ENCODE results near the gene G6PC1. TPM values are rescaled to one million over a fixed set of nuclear protein-coding genes. Genes with fewer than 3 reads are reported as not detected.
A peak's percentile ranks its signal among the peaks of the same experiment; 100 is the strongest.

Gene G6PC1
- total and polyA plus RNA-seq, 2 of the 13 experiments (the other 11 are each of a cell fraction or from before 2014, with no cell fraction given): 1.7 to 37.9 TPM

DNA sequence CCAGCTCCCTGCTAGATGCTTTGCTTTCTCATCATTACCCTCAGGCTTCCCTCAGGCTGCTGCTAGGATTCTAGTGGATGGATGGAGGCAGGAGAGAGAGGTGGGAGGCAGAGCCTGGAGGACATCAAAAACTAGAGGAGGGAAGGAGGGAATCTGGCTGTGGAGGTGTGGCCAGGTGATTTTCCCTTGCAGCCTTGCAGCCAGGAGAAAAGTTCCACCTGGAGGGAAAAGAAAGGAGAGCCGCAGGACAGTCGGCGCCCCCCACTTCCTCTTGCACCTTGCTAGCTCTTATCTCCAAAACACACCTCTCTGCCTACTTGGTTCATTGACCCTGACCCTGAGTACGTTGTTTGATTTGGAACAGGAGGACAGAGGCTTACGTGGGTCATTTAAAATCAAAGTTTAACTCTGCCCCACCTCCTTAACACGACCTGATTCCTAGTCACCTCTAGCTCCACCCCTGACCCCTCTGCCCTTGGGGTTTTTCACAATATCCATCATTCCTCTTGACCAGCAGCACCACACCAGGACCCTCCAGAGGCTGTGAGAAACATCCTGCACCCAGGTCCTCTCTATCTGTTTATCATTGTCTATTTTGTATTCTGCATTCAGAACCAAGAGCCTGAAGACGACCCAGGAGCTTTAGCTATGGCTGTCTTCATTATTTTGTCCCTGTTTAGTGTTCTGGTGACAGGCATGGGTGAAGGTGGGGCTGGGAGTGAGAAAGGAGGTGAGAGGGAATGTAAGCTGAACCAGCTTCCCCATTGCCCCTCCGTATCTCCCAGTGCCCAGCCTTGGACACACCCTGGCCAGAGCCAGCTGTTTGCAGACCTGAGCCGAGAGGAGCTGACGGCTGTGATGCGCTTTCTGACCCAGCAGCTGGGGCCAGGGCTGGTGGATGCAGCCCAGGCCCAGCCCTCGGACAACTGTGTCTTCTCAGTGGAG lies 33.7 kb upstream of the G6PC1 start (continued):
- TF ChIP-seq, protein P1, sequence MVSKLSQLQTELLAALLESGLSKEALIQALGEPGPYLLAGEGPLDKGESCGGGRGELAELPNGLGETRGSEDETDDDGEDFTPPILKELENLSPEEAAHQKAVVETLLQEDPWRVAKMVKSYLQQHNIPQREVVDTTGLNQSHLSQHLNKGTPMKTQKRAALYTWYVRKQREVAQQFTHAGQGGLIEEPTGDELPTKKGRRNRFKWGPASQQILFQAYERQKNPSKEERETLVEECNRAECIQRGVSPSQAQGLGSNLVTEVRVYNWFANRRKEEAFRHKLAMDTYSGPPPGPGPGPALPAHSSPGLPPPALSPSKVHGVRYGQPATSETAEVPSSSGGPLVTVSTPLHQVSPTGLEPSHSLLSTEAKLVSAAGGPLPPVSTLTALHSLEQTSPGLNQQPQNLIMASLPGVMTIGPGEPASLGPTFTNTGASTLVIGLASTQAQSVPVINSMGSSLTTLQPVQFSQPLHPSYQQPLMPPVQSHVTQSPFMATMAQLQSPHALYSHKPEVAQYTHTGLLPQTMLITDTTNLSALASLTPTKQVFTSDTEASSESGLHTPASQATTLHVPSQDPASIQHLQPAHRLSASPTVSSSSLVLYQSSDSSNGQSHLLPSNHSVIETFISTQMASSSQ (IDR thresholded peaks at IDR 0.05; ENCODE audit: low read depth): peak; percentile 78
- TF ChIP-seq, protein P1 (CRISPR knock-in tag; IDR thresholded peaks at IDR 0.05; ENCODE audit: borderline replicate concordance): peak; percentile 90; the same call in 1 of the 2 replicates
- no peak for TF ChIP-seq ZNF296 (CRISPR knock-in tag; conservative IDR thresholded peaks at IDR 0.05)
- TF ChIP-seq, protein P2, sequence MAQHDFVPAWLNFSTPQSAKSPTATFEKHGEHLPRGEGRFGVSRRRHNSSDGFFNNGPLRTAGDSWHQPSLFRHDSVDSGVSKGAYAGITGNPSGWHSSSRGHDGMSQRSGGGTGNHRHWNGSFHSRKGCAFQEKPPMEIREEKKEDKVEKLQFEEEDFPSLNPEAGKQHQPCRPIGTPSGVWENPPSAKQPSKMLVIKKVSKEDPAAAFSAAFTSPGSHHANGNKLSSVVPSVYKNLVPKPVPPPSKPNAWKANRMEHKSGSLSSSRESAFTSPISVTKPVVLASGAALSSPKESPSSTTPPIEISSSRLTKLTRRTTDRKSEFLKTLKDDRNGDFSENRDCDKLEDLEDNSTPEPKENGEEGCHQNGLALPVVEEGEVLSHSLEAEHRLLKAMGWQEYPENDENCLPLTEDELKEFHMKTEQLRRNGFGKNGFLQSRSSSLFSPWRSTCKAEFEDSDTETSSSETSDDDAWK (CRISPR knock-in tag; IDR thresholded peaks at IDR 0.05): no peak
- peak; percentile 72; the same call in 1 of the 2 replicates for TF ChIP-seq ZSCAN29 (CRISPR knock-in tag; conservative IDR thresholded peaks at IDR 0.05)
- TF ChIP-seq MYNN (CRISPR knock-in tag; IDR thresholded peaks at IDR 0.05; ENCODE audit: low read depth): no peak
- no peak for TF ChIP-seq ZFAT (CRISPR knock-in tag; conservative IDR thresholded peaks at IDR 0.05)
- peak; percentile 61; the same call in 1 of the 2 replicates for TF ChIP-seq ATF1 (CRISPR knock-in tag; IDR thresholded peaks at IDR 0.05)
- TF ChIP-seq SPEN (CRISPR knock-in tag; IDR thresholded peaks at IDR 0.05; ENCODE audit: low read depth): peak; percentile 82; the same call in 1 of the 2 replicates
- TF ChIP-seq HOXA7 (CRISPR knock-in tag; IDR thresholded peaks at IDR 0.05): no peak
- TF ChIP-seq ZSCAN9 (CRISPR knock-in tag; IDR thresholded peaks at IDR 0.05; ENCODE audit: borderline replicate concordance): 0 out of 2 replicates have a peak, but pooled peaks have one; percentile 18
- no peak; the same call in 1 of the 2 replicates for TF ChIP-seq ZSCAN22 (CRISPR knock-in tag; IDR thresholded peaks at IDR 0.05)
- TF ChIP-seq, protein P3, sequence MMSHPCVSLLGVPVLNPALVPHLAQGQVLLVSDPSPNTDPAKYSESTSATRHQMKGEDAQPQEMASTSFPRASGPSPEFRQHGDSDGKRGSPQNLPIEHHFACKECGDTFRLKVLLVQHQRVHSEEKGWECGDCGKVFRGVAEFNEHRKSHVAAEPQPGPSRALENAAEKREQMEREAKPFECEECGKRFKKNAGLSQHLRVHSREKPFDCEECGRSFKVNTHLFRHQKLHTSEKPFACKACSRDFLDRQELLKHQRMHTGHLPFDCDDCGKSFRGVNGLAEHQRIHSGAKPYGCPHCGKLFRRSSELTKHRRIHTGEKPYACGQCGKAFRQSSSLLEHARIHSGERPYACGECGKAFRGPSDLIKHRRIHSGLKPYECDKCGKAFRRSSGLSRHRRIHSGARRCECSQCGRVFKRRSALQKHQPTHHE (CRISPR knock-in tag; IDR thresholded peaks at IDR 0.05; ENCODE audit: borderline replicate concordance): no peak
- peak; percentile 85 for TF ChIP-seq CREM (IDR thresholded peaks at IDR 0.05)
- no peak for TF ChIP-seq CREM (CRISPR knock-in tag; IDR thresholded peaks at IDR 0.05)
- no peak for TF ChIP-seq RBM39 (IDR thresholded peaks at IDR 0.05; ENCODE audit: low read depth, low read length, poor library complexity, severe bottlenecking)
- peak; percentile 44; the same call in 1 of the 2 replicates for TF ChIP-seq ZNF274 (CRISPR knock-in tag; IDR thresholded peaks at IDR 0.05)
- 0 out of 2 replicates have a peak, but pooled peaks have one; percentile 17 for TF ChIP-seq ATF7-NPFF (CRISPR knock-in tag; IDR thresholded peaks at IDR 0.05; ENCODE audit: low read depth)
- peak; percentile 32; the same call in 1 of the 2 replicates for TF ChIP-seq ZNF792 (CRISPR knock-in tag; IDR thresholded peaks at IDR 0.05)
- no peak for TF ChIP-seq SMARCC2 (IDR thresholded peaks at IDR 0.05)
- TF ChIP-seq SOX13 (IDR thresholded peaks at IDR 0.05): peak; percentile 72
- TF ChIP-seq SOX13 (CRISPR knock-in tag; conservative IDR thresholded peaks at IDR 0.05 in 1 of 2, IDR thresholded peaks at IDR 0.05 in 1 of 2): peak in 1 of 2 experiments; percentile 82; a peak in 2 of 4 replicates

All from HepG2 (cell line).